Kidney (tissue), 14 donors: ENCODE results near the gene ARHGAP28. TPM values are rescaled to one million over a fixed set of nuclear protein-coding genes. Genes with fewer than 3 reads are reported as not detected.
A peak's percentile ranks its signal among the peaks of the same experiment; 100 is the strongest.

Source experiments
- DNase-seq, 5 donors: peaks; one replicate each; pipeline ENCODE4 v3.0.0-alpha.2; 2013 to 2020
- FAIRE-seq: peaks from 2 replicates; lab custom pipeline; 2012; peaks lifted over from hg19 to GRCh38; lab: Jason Lieb, UNC
- H3K27ac ChIP-seq, 2 donors: one replicate each; pipeline ENCODE4 v1.7.0; 2013; ENCODE audit warnings: low read depth in 2 of 2, low read length in 2 of 2, inconsistent platforms in 1 of 2
- H3K27me3 ChIP-seq: one replicate; pipeline ENCODE4 v1.7.1; 2013; ENCODE audit warnings: low read length, inconsistent platforms; ENCODE audit not compliant: control insufficient read depth, insufficient read depth
- H3K36me3 ChIP-seq, 3 donors: one replicate each; pipeline versions ENCODE4 v1.7.0 to v1.7.1; 2013; ENCODE audit warnings: low read length in 3 of 3, control low read depth in 1 of 3, inconsistent platforms in 1 of 3; ENCODE audit not compliant: insufficient read depth in 3 of 3, control insufficient read depth in 2 of 3
- H3K4me1 ChIP-seq, 3 donors: one replicate each; pipeline versions ENCODE4 v1.7.0 to v1.7.1; 2013; ENCODE audit warnings: low read length in 3 of 3, inconsistent platforms in 1 of 3, low read depth in 1 of 3; ENCODE audit not compliant: control insufficient read depth in 2 of 3, insufficient read depth in 2 of 3
- H3K4me3 ChIP-seq, 3 donors: one replicate each; pipeline versions ENCODE4 v1.7.0 to v1.8.1; 2013; ENCODE audit warnings: low read length in 3 of 3, control low read depth in 1 of 3, inconsistent platforms in 1 of 3
- H3K9ac ChIP-seq, 3 donors: one replicate each; pipeline versions ENCODE4 v1.7.0 to v1.7.1; 2013; ENCODE audit warnings: low read length in 3 of 3, control low read depth in 1 of 3, inconsistent platforms in 1 of 3
- H3K9me3 ChIP-seq, 3 donors: one replicate each; pipeline versions ENCODE4 v1.7.0 to v1.7.1; 2013; ENCODE audit warnings: low read length in 3 of 3, control low read depth in 1 of 3, inconsistent platforms in 1 of 3; ENCODE audit not compliant: control insufficient read depth in 2 of 3, insufficient read depth in 1 of 3
- CTCF ChIP-seq: IDR thresholded peaks from 3 replicates; pipeline ENCODE4 v1.5.1; 2012; ENCODE audit warnings: mild to moderate bottlenecking, moderate library complexity, borderline replicate concordance; ENCODE audit not compliant: insufficient read depth; ENCODE audit errors: extremely low read depth
- intact Hi-C: fragments of 100-400 bp; cut with DNase I; formaldehyde crosslinking; loops from one replicate; pipeline ENCODE4 v1.11.1; 2022
- polyA plus RNA-seq: library from polyadenylated mRNA; stranded (reverse); fragments of 350-450 nt; fragmentation: Illumina TruSeq; extraction: RNeasy Lipid Tissue Mini Kit (QIAGEN cat#74804); gene quantifications from one replicate; pipeline ENCODE4 v1.2.3, GENCODE V29; 2014; ENCODE audit warnings: low read depth, low replicate concordance; ENCODE audit not compliant: insufficient read depth
- total RNA-seq: library from RNA; stranded (reverse); fragmentation: NEBNext Ultra II Directional; extraction: Animal tissue kit (Norgen Biotek cat#: 25700); gene quantifications from one replicate; pipeline ENCODE4 v1.2.1, GENCODE V29; 2021
- donor health status: control.
- donor health status: control.
- donor health status: control.
- donor health status: control.
- donor health status: control.
- donor health status: DM: yes; HTN: yes; CAD: no.
- donor health status: Normal renal cell carcinoma (clear cell type).

The ARHGAP28 gene
- total and polyA plus RNA-seq, 2 donors from 2014 or later, result 4.6 TPM

GRCh38 chr18:6777509-6777908, 48.0 kb downstream of the ARHGAP28 start:
- no peak overlapping the region for H3K4me3 ChIP-seq
- FAIRE-seq, result no peak
- no peak overlapping the region for H3K27ac ChIP-seq
- intact Hi-C loops, result no loop called here
- no peak for TF ChIP-seq CTCF
- no peaks in the 10 kb centered on the region for H3K9me3 ChIP-seq
- H3K36me3 ChIP-seq, result no peaks in the 10 kb centered on the region
- DNase-seq, result no peak
- no peak overlapping the region for H3K9ac ChIP-seq
- peaks cover 0 to 8% (median 0%) of the 10 kb centered on the region in 3 donors for H3K4me1 ChIP-seq
- no peaks in the 10 kb centered on the region for H3K27me3 ChIP-seq

- Histone ChIP-seq H3K36me3 (no peaks in the 10 kb centered on the region), H3K27ac (no peak overlapping the region), H3K4me1 (peaks cover 0 to 8% (median 0%) of the 10 kb centered on the region in 3 donors), H3K9ac (no peak overlapping the region), H3K27me3 (no peaks in the 10 kb centered on the region), H3K4me3 (no peak overlapping the region), H3K9me3 (no peaks in the 10 kb centered on the region)
- TF ChIP-seq CTCF, result no peak
- no peak for DNase-seq
- intact Hi-C loops, result no loop called here
- no peak for FAIRE-seq
Observed at GRCh38 chr18:6778459-6779247, 49.1 kb downstream of the ARHGAP28 start.

- DNase-seq, result peak in 3 of 5 donors; percentile 37 to 56 (median 52)
- TF ChIP-seq CTCF, result no peak
- intact Hi-C loops, result no loop called here
Observed at GRCh38 chr18:6781142-6781714, 51.7 kb downstream of the ARHGAP28 start.

More at GRCh38 chr18:6781142-6781714, 51.7 kb downstream of the ARHGAP28 start:
- Histone ChIP-seq H3K36me3 (no peaks in the 10 kb centered on the region), H3K4me1 (peaks cover 0 to 11% (median 0%) of the 10 kb centered on the region in 3 donors), H3K4me3 (no peak overlapping the region), H3K27me3 (no peaks in the 10 kb centered on the region), H3K27ac (no peak overlapping the region), H3K9ac (no peak overlapping the region), H3K9me3 (no peaks in the 10 kb centered on the region)
- FAIRE-seq, result no peak
